Hepatocyte (in vitro differentiated cells): ENCODE data around the gene MOBP. TPM values are rescaled to one million over a fixed set of nuclear protein-coding genes. Genes with fewer than 3 reads are reported as not detected.

Experiments used
- DNase-seq: peaks from one replicate; pipeline ENCODE4 v3.0.0-alpha.2; 2016; ENCODE audit warnings: low spot score
- H2AFZ ChIP-seq: fragments of 200-600 bp; sonication (generic); 2 replicates; pipeline ENCODE4 v1.6.0; 2016; ENCODE audit warnings: antibody characterized with exemption, mild to moderate bottlenecking
- H3K27ac ChIP-seq: fragments of 200-600 bp; sonication (generic); 2 replicates; pipeline ENCODE4 v1.5.1; 2016; ENCODE audit warnings: mild to moderate bottlenecking
- H3K27me3 ChIP-seq: fragments of 200-600 bp; sonication (generic); 2 replicates; pipeline ENCODE4 v1.6.1; 2016
- H3K36me3 ChIP-seq: fragments of 200-600 bp; sonication (generic); replicated peaks from 2 replicates; pipeline ENCODE4 v1.5.1; 2016; ENCODE audit warnings: low read depth; ENCODE audit not compliant: insufficient read depth
- H3K4me1 ChIP-seq: fragments of 200-600 bp; sonication (generic); 2 replicates; pipeline ENCODE4 v1.5.1; 2016; ENCODE audit warnings: mild to moderate bottlenecking, moderate library complexity; ENCODE audit not compliant: insufficient read depth
- H3K4me2 ChIP-seq: fragments of 200-600 bp; sonication (generic); 2 replicates; pipeline ENCODE4 v1.6.0; 2016
- H3K4me3 ChIP-seq: fragments of 200-600 bp; sonication (generic); 2 replicates; pipeline ENCODE4 v1.5.1; 2016; ENCODE audit warnings: mild to moderate bottlenecking
- H3K79me2 ChIP-seq: fragments of 200-600 bp; sonication (generic); 2 replicates; pipeline ENCODE4 v1.6.0; 2017; ENCODE audit warnings: mild to moderate bottlenecking
- H3K9me2 ChIP-seq: fragments of 200-600 bp; sonication (generic); replicated peaks from 2 replicates; pipeline ENCODE4 v1.6.0; 2017; ENCODE audit warnings: mild to moderate bottlenecking; ENCODE audit not compliant: insufficient read depth
- H3K9me3 ChIP-seq: fragments of 200-600 bp; sonication (generic); 2 replicates; pipeline ENCODE4 v1.5.1; 2016; ENCODE audit warnings: low read depth, mild to moderate bottlenecking
- H4K20me1 ChIP-seq: fragments of 200-600 bp; sonication (generic); 2 replicates; pipeline ENCODE4 v1.6.0; 2016; ENCODE audit warnings: mild to moderate bottlenecking; ENCODE audit not compliant: insufficient read depth, poor library complexity, severe bottlenecking
- CTCF ChIP-seq: fragments of 200-600 bp; sonication (generic); IDR thresholded peaks from 2 replicates; pipeline ENCODE4 v1.5.1; 2016; ENCODE audit warnings: antibody characterized with exemption, mild to moderate bottlenecking; ENCODE audit not compliant: poor library complexity
- EZH2 ChIP-seq: fragments of 200-600 bp; sonication (generic); IDR thresholded peaks from 2 replicates; pipeline ENCODE4 v1.6.1; 2016; ENCODE audit warnings: antibody characterized with exemption, mild to moderate bottlenecking, borderline replicate concordance
- EZH2phosphoT487 ChIP-seq: fragments of 200-600 bp; sonication (generic); IDR thresholded peaks from one replicate; pipeline ENCODE4 v1.6.1; 2018; ENCODE audit warnings: antibody characterized with exemption, mild to moderate bottlenecking, low read depth, moderate library complexity; ENCODE audit not compliant: unreplicated experiment, severe bottlenecking
- WGBS: methylation state at CpG from one replicate; pipeline ENCODE4 v1.1.6; 2016; ENCODE audit warnings: low lambda C conversion rate; ENCODE audit errors: missing lambda C conversion rate; 5-methylcytosine and 5-hydroxymethylcytosine counted together
- polyA plus RNA-seq: library from polyadenylated mRNA; unstranded; fragments of >200 nt; fragmentation: Nextera tagmentation; extraction: Ambion mirVana; gene quantifications from 2 replicates; pipeline ENCODE4 v1.2.1, GENCODE V29; 2016
- total RNA-seq: library from RNA; depleted of rRNA; stranded (reverse); fragments of >200 nt; gene quantifications from 2 replicates; pipeline ENCODE4 v1.2.3, GENCODE V29; 2014

Gene MOBP
- total and polyA plus RNA-seq, 2 experiments from 2014 or later: 0.10 to 0.17 TPM

- H3K27ac ChIP-seq: no peak overlapping the region
- no peaks in the 10 kb centered on the region for H3K79me2 ChIP-seq
- H3K9me2 ChIP-seq: no peaks in the 10 kb centered on the region
- H3K4me2 ChIP-seq: no peak overlapping the region
- TF ChIP-seq EZH2 (no peak), CTCF (no peak), EZH2phosphoT487 (no peak)
- H2AFZ ChIP-seq: no peak overlapping the region
- H4K20me1 ChIP-seq: no peaks in the 10 kb centered on the region
- H3K9me3 ChIP-seq: no peaks in the 10 kb centered on the region
- H3K4me3 ChIP-seq: no peak overlapping the region
- H3K27me3 ChIP-seq: no peaks in the 10 kb centered on the region
- DNase-seq: no peak
- no peaks in the 10 kb centered on the region for H3K4me1 ChIP-seq
- H3K36me3 ChIP-seq: no peaks in the 10 kb centered on the region
- 93% methylated on average over 11 of the region's 11 CpGs for WGBS
Measured at GRCh38 chr3:39429466-39429865, 38.0 kb upstream of the MOBP start.

- H3K4me1 ChIP-seq: no peaks in the 10 kb centered on the region
- DNase-seq: no peak
Measured at GRCh38 chr3:39432342-39432741, 35.1 kb upstream of the MOBP start.

GRCh38 chr3:39433642-39434041 is 33.8 kb upstream of the MOBP start:
- no peak for DNase-seq
- H2AFZ ChIP-seq: no peak overlapping the region

More at GRCh38 chr3:39432342-39432741, 35.1 kb upstream of the MOBP start:
- no peak overlapping the region for H3K4me2 ChIP-seq
- H3K9me3 ChIP-seq: no peaks in the 10 kb centered on the region
- no peaks in the 10 kb centered on the region for H3K79me2 ChIP-seq
- no peaks in the 10 kb centered on the region for H3K9me2 ChIP-seq
- no peaks in the 10 kb centered on the region for H3K27me3 ChIP-seq
- no peaks in the 10 kb centered on the region for H4K20me1 ChIP-seq
- no peaks in the 10 kb centered on the region for H3K36me3 ChIP-seq
- H3K4me3 ChIP-seq: no peak overlapping the region
- TF ChIP-seq CTCF: no peak
- no peak for TF ChIP-seq EZH2
- TF ChIP-seq EZH2phosphoT487: no peak
- H3K27ac ChIP-seq: no peak overlapping the region
- no peak overlapping the region for H2AFZ ChIP-seq
- WGBS: 88% methylated on average over 5 of the region's 5 CpGs

GRCh38 chr3:39434574-39434973 is 32.9 kb upstream of the MOBP start:
- Histone ChIP-seq H3K4me3 (no peak overlapping the region), H3K79me2 (no peaks in the 10 kb centered on the region), H3K9me2 (no peaks in the 10 kb centered on the region), H4K20me1 (no peaks in the 10 kb centered on the region), H3K4me2 (no peak overlapping the region), H3K9me3 (no peaks in the 10 kb centered on the region), H3K36me3 (no peaks in the 10 kb centered on the region), H3K4me1 (no peaks in the 10 kb centered on the region), H2AFZ (no peak overlapping the region), H3K27ac (no peak overlapping the region), H3K27me3 (no peaks in the 10 kb centered on the region)
- no peak for TF ChIP-seq EZH2
- TF ChIP-seq EZH2phosphoT487: no peak
- 79% methylated on average over 4 of the region's 5 CpGs for WGBS
- DNase-seq: no peak

More at GRCh38 chr3:39433642-39434041, 33.8 kb upstream of the MOBP start:
- Histone ChIP-seq H4K20me1 (no peaks in the 10 kb centered on the region), H3K36me3 (no peaks in the 10 kb centered on the region), H3K9me3 (no peaks in the 10 kb centered on the region), H3K27ac (no peak overlapping the region), H3K4me1 (no peaks in the 10 kb centered on the region), H3K4me2 (no peak overlapping the region), H3K27me3 (no peaks in the 10 kb centered on the region), H3K9me2 (no peaks in the 10 kb centered on the region), H3K4me3 (no peak overlapping the region), H3K79me2 (no peaks in the 10 kb centered on the region)
- TF ChIP-seq EZH2phosphoT487: no peak
- 89% methylated on average over 3 of the region's 3 CpGs for WGBS
